Activated CD4-positive, alpha-beta T cell treated with anti-CD3 and anti-CD28 coated beads, Interleukin-2, amount 50 U/mL, for 4 hours (primary cell): ENCODE results near the gene HOMER2.
"Not testable (repeated sequence)": the region's sequence is repeated elsewhere in the genome, so short reads cannot be mapped to it uniquely, and the experiment has no call there.

Experiments
- DNase-seq, 2 experiments: peaks; one replicate each; pipeline ENCODE4 v3.0.0-alpha.2; 2020

HOMER2 gene

GRCh38 chr15:82892573-82892972, 59.9 kb downstream of the HOMER2 start:
- DNase-seq = no peak

- no peak for DNase-seq
Observed at GRCh38 chr15:82890995-82891390, 61.5 kb downstream of the HOMER2 start.

GRCh38 chr15:82890338-82890994, 62.1 kb downstream of the HOMER2 start:
- no peak for DNase-seq

- no peak for DNase-seq
Observed at GRCh38 chr15:82882273-82882928, 70.1 kb downstream of the HOMER2 start.

- DNase-seq = no peak
Observed at GRCh38 chr15:82881747-82882146, 70.8 kb downstream of the HOMER2 start.

GRCh38 chr15:82880704-82881103, 71.8 kb downstream of the HOMER2 start:
- no peak for DNase-seq

- DNase-seq = no peak
Observed at GRCh38 chr15:82878325-82878724, 74.2 kb downstream of the HOMER2 start.

GRCh38 chr15:82877825-82878224, 74.7 kb downstream of the HOMER2 start:
- DNase-seq = no peak

- no peak for DNase-seq
Observed at GRCh38 chr15:82875411-82876003, 77.0 kb downstream of the HOMER2 start.

- no peak for DNase-seq
Observed at GRCh38 chr15:82874961-82875360, 77.6 kb downstream of the HOMER2 start.

- no peak for DNase-seq
Observed at GRCh38 chr15:82874267-82874666, 78.3 kb downstream of the HOMER2 start.

- no peak for DNase-seq
Observed at GRCh38 chr15:82873000-82873680, 79.4 kb downstream of the HOMER2 start.

GRCh38 chr15:82871832-82872484, 80.6 kb downstream of the HOMER2 start:
- DNase-seq = no peak

GRCh38 chr15:82871358-82871757, 81.2 kb downstream of the HOMER2 start:
- DNase-seq = no peak

- no peak for DNase-seq
Observed at GRCh38 chr15:82870727-82871320, 81.7 kb downstream of the HOMER2 start.

- not testable (repeated sequence) for DNase-seq
Observed at GRCh38 chr15:82865981-82866380, 86.5 kb downstream of the HOMER2 start.

- not testable (repeated sequence) for DNase-seq
Observed at GRCh38 chr15:82865581-82865980, 86.9 kb downstream of the HOMER2 start.

GRCh38 chr15:82864967-82865366, 87.6 kb downstream of the HOMER2 start:
- DNase-seq = no peak

GRCh38 chr15:82862886-82863285, 89.6 kb downstream of the HOMER2 start:
- no peak for DNase-seq

- DNase-seq = no peak
Observed at GRCh38 chr15:82858932-82859331, 93.6 kb downstream of the HOMER2 start.

- DNase-seq = no peak
Observed at GRCh38 chr15:82856397-82857170, 95.9 kb downstream of the HOMER2 start.
